ENCODE results near the gene PSMD9. TPM values are rescaled to one million over a fixed set of nuclear protein-coding genes. Genes with fewer than 3 reads are reported as not detected.

PSMD9 gene
- total and polyA plus RNA-seq, 2 experiments from 2014 or later, result 32.7 to 36.3 TPM

DNA sequence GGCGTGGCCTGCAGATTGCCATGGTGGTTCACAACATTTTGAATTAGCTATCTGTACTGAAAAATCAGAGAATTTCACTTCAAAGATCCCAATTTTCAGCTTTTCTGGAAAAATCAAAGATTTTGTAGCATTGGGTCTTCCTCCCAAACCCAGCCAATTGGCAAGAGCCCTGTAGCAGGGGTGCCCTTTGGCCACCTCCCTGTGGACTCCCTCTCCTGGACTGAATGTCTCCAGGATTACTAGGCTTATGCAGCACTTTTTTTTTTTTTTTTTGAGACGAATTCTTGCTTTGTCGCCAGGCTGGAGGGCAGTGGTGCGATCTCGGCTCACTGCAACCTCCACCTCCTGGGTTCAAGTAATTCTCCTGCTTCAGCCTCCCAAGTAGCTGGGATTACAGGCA lies 9.7 kb downstream of the PSMD9 start (continued):
- TF ChIP-seq, protein P1, sequence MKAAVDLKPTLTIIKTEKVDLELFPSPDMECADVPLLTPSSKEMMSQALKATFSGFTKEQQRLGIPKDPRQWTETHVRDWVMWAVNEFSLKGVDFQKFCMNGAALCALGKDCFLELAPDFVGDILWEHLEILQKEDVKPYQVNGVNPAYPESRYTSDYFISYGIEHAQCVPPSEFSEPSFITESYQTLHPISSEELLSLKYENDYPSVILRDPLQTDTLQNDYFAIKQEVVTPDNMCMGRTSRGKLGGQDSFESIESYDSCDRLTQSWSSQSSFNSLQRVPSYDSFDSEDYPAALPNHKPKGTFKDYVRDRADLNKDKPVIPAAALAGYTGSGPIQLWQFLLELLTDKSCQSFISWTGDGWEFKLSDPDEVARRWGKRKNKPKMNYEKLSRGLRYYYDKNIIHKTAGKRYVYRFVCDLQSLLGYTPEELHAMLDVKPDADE (IDR thresholded peaks at IDR 0.05), result no peak
- TF ChIP-seq ZNF331 (CRISPR knock-in tag; IDR thresholded peaks at IDR 0.05; ENCODE audit: low read depth) (no peak), EZH2 (IDR thresholded peaks at IDR 0.05; ENCODE audit: low read depth, unreplicated experiment) (no peak), JUNB (IDR thresholded peaks at IDR 0.05; ENCODE audit: unreplicated experiment) (no peak), POLR2AphosphoS5 (IDR thresholded peaks at IDR 0.05; ENCODE audit: low read depth) (no peak), EZH2phosphoT487 (IDR thresholded peaks at IDR 0.05; ENCODE audit: unreplicated experiment) (no peak), ZNF114 (CRISPR knock-in tag; IDR thresholded peaks at IDR 0.05) (no peak), NANOG (IDR thresholded peaks at IDR 0.05; ENCODE audit: borderline replicate concordance) (no peak)
- TF ChIP-seq, protein P2, sequence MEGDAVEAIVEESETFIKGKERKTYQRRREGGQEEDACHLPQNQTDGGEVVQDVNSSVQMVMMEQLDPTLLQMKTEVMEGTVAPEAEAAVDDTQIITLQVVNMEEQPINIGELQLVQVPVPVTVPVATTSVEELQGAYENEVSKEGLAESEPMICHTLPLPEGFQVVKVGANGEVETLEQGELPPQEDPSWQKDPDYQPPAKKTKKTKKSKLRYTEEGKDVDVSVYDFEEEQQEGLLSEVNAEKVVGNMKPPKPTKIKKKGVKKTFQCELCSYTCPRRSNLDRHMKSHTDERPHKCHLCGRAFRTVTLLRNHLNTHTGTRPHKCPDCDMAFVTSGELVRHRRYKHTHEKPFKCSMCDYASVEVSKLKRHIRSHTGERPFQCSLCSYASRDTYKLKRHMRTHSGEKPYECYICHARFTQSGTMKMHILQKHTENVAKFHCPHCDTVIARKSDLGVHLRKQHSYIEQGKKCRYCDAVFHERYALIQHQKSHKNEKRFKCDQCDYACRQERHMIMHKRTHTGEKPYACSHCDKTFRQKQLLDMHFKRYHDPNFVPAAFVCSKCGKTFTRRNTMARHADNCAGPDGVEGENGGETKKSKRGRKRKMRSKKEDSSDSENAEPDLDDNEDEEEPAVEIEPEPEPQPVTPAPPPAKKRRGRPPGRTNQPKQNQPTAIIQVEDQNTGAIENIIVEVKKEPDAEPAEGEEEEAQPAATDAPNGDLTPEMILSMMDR (conservative IDR thresholded peaks at IDR 0.05; ENCODE audit: low read depth in 2 of 2), result no peak

DNA sequence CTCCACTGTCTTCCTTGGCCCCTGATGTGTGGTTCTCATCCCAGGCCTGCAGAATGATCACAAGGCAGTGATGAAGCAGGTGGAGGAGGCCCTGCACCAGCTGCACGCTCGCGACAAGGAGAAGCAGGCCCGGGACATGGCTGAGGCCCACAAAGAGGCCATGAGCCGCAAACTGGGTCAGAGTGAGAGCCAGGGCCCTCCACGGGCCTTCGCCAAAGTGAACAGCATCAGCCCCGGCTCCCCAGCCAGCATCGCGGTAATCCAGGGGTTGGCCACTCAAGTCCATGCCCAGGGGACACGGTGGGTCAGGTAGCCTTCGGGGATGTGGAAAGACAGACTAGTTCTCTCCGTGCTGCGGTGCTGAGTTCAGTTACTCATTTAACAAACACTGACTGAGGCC lies 11.0 kb downstream of the PSMD9 start:
- H3K27me3 Mint-ChIP-seq (ENCODE audit: insufficient read depth, low read depth, poor library complexity), result peaks cover 4% of the 10 kb centered on the region
- H3K9me3 Mint-ChIP-seq, result no peaks in the 10 kb centered on the region
- H4K20me1 ChIP-seq (replicated peaks; ENCODE audit: insufficient read depth), result peaks cover 11% of the 10 kb centered on the region
- no peak overlapping the region for H3K27ac ChIP-seq (ENCODE audit: low read depth)
- no peaks in the 10 kb centered on the region for H3K79me2 ChIP-seq (replicated peaks; ENCODE audit: insufficient read depth)
- no peak overlapping the region for H3K4me2 ChIP-seq
- ATAC-seq, result no peak
- H3K4me1 Mint-ChIP-seq, result no peaks in the 10 kb centered on the region
- no peak overlapping the region for H3K27ac Mint-ChIP-seq
- no peaks in the 10 kb centered on the region for H3F3A ChIP-seq (replicated peaks; ENCODE audit: low read depth)
- DNase-seq (ENCODE audit: low spot score), result no peak
- no peaks in the 10 kb centered on the region for H3K27me3 ChIP-seq (ENCODE audit: insufficient read depth)
- peaks cover 7% of the 10 kb centered on the region for H3K36me3 ChIP-seq (ENCODE audit: insufficient read depth)
- no peaks in the 10 kb centered on the region for H3K9me2 ChIP-seq (ENCODE audit: insufficient read depth)
- no peaks in the 10 kb centered on the region for H3K4me1 ChIP-seq (ENCODE audit: insufficient read depth)
- H3K4me3 Mint-ChIP-seq, result no peak overlapping the region
- no peak overlapping the region for H2AFZ ChIP-seq
- H3K36me3 Mint-ChIP-seq (ENCODE audit: low read depth), result peaks cover 43% of the 10 kb centered on the region
- H3K4me3 ChIP-seq, result no peak overlapping the region
- TF ChIP-seq, protein P2 (conservative IDR thresholded peaks at IDR 0.05; ENCODE audit: low read depth in 2 of 2), result no peak
- TF ChIP-seq NANOG (IDR thresholded peaks at IDR 0.05; ENCODE audit: borderline replicate concordance) (no peak), ZNF114 (CRISPR knock-in tag; IDR thresholded peaks at IDR 0.05) (no peak), ZNF331 (CRISPR knock-in tag; IDR thresholded peaks at IDR 0.05; ENCODE audit: low read depth) (no peak), CREB1 (CRISPR knock-in tag; IDR thresholded peaks at IDR 0.05; ENCODE audit: low read depth) (no peak), STAT1 (IDR thresholded peaks at IDR 0.05; ENCODE audit: unreplicated experiment) (no peak), EZH2phosphoT487 (IDR thresholded peaks at IDR 0.05; ENCODE audit: unreplicated experiment) (no peak)
- TF ChIP-seq, protein P3, sequence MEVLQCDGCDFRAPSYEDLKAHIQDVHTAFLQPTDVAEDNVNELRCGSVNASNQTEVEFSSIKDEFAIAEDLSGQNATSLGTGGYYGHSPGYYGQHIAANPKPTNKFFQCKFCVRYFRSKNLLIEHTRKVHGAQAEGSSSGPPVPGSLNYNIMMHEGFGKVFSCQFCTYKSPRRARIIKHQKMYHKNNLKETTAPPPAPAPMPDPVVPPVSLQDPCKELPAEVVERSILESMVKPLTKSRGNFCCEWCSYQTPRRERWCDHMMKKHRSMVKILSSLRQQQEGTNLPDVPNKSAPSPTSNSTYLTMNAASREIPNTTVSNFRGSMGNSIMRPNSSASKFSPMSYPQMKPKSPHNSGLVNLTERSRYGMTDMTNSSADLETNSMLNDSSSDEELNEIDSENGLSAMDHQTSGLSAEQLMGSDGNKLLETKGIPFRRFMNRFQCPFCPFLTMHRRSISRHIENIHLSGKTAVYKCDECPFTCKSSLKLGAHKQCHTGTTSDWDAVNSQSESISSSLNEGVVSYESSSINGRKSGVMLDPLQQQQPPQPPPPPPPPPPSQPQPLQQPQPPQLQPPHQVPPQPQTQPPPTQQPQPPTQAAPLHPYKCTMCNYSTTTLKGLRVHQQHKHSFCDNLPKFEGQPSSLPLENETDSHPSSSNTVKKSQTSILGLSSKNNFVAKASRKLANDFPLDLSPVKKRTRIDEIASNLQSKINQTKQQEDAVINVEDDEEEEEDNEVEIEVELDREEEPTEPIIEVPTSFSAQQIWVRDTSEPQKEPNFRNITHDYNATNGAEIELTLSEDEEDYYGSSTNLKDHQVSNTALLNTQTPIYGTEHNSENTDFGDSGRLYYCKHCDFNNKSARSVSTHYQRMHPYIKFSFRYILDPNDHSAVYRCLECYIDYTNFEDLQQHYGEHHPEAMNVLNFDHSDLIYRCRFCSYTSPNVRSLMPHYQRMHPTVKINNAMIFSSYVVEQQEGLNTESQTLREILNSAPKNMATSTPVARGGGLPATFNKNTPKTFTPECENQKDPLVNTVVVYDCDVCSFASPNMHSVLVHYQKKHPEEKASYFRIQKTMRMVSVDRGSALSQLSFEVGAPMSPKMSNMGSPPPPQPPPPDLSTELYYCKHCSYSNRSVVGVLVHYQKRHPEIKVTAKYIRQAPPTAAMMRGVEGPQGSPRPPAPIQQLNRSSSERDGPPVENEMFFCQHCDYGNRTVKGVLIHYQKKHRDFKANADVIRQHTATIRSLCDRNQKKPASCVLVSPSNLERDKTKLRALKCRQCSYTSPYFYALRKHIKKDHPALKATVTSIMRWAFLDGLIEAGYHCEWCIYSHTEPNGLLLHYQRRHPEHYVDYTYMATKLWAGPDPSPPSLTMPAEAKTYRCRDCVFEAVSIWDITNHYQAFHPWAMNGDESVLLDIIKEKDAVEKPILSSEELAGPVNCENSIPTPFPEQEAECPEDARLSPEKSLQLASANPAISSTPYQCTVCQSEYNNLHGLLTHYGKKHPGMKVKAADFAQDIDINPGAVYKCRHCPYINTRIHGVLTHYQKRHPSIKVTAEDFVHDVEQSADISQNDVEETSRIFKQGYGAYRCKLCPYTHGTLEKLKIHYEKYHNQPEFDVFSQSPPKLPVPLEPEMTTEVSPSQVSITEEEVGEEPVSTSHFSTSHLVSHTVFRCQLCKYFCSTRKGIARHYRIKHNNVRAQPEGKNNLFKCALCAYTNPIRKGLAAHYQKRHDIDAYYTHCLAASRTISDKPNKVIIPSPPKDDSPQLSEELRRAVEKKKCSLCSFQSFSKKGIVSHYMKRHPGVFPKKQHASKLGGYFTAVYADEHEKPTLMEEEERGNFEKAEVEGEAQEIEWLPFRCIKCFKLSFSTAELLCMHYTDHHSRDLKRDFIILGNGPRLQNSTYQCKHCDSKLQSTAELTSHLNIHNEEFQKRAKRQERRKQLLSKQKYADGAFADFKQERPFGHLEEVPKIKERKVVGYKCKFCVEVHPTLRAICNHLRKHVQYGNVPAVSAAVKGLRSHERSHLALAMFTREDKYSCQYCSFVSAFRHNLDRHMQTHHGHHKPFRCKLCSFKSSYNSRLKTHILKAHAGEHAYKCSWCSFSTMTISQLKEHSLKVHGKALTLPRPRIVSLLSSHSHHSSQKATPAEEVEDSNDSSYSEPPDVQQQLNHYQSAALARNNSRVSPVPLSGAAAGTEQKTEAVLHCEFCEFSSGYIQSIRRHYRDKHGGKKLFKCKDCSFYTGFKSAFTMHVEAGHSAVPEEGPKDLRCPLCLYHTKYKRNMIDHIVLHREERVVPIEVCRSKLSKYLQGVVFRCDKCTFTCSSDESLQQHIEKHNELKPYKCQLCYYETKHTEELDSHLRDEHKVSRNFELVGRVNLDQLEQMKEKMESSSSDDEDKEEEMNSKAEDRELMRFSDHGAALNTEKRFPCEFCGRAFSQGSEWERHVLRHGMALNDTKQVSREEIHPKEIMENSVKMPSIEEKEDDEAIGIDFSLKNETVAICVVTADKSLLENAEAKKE (CRISPR knock-in tag; IDR thresholded peaks at IDR 0.05), result no peak
- TF ChIP-seq, protein P1 (IDR thresholded peaks at IDR 0.05), result no peak

Measured in GM23338 (cell line).